AG04449 (cell line): Measurements from ENCODE around the gene RAB4A.

Experiments used
- CTCF ChIA-PET: fragments of 350-600 bp; formaldehyde crosslinking; extraction: SDS; loops from one replicate; lab custom pipeline; 2021; ENCODE audit warnings: antibody characterized with exemption; lab: Yijun Ruan, JAX
- POLR2A ChIA-PET: fragments of 400-600, 350-600 bp; formaldehyde crosslinking; extraction: SDS; loops from one replicate; lab custom pipeline; 2020; ENCODE audit warnings: antibody characterized with exemption, inconsistent platforms; lab: Yijun Ruan, JAX
- DNase-seq: peaks from one replicate; pipeline ENCODE4 v3.0.0-alpha.2; 2010; ENCODE audit warnings: low read depth, low spot score
- H3K4me3 ChIP-seq: 2 replicates; pipeline ENCODE4 v1.5.1; 2011; ENCODE audit warnings: low read depth, mild to moderate bottlenecking, control low read depth, low read length
- CTCF ChIP-seq: IDR thresholded peaks from one replicate; pipeline ENCODE4 v1.5.1; 2011; ENCODE audit warnings: mild to moderate bottlenecking, moderate library complexity, low read length, control low read depth, inconsistent platforms; ENCODE audit not compliant: insufficient read depth; ENCODE audit errors: missing control alignments

RAB4A gene, protein sequence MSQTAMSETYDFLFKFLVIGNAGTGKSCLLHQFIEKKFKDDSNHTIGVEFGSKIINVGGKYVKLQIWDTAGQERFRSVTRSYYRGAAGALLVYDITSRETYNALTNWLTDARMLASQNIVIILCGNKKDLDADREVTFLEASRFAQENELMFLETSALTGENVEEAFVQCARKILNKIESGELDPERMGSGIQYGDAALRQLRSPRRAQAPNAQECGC

DNA sequence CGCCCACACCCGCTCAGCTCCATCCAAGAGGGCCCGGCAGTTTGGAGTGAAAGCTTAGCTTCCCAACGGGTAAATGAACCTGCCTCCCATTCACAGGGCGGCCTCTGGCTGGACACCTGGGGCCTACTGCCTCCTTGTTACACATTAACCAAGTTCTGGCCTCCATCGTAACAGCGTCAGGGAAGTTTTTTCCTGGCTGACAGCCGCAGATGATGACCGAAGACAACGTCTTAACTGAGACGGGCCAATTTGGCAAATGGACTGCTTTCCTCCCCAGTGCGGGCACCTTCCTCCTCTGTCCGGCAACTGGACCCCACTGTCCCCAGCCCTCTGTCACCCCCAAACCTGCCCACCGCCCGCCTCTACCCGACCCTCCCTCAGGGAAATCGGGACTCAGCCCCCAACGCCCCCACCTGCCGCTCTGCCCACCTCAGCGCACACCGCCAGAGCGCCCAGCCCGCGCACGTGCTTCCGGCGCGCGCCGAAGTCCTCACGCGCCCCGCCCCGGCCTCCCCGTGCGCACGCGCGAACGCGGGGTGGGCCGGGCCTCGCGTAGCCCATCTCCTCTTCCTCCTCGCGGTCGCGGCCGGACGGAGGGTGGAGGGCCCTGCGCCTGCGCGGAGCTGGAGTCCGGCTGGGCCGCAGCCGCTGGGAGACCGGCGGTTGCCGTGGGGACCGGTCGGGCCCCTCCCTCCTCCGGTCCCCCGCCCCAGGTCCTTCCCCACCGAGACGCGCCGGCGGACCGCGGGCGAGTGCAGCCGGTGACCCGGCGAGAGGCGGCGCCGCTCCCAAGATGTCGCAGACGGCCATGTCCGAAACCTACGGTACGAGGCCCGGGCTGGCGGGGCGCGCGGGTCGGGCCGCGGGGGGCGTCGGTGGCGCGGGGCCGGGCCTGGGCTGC lies at the start of gene RAB4A:
Gene RAB4A (plus strand): TSS at position 565 of the 901 bp plus-strand sequence. CDS start 229 bp downstream, at position 794.
- TF ChIP-seq CTCF, result no peak
- DNase-seq, result no peak
- ChIA-PET POLR2A (no interaction called here), CTCF (interaction anchor here (1.3 to 9.8 kb wide), 2 partner anchors 14 to 194 kb away, joined by 3 to 67 read pairs; no protein-coding TSS in a partner anchor)
- peak within 1 kb of the TSS; percentile 70 for H3K4me3 ChIP-seq

GRCh38 chr1:229222081-229222480 lies 48.8 kb upstream of the RAB4A start:
- no peak overlapping the region for H3K4me3 ChIP-seq
- CTCF ChIA-PET, result interaction anchor here (0.6 to 2.2 kb wide), 3 partner anchors 8 to 558 kb away, joined by 3 to 9 read pairs (median 3); no protein-coding TSS in a partner anchor
- TF ChIP-seq CTCF, result no peak
- POLR2A ChIA-PET, result no interaction called here
- no peak for DNase-seq

- ChIA-PET CTCF (interaction anchor here (1.0 to 1.2 kb wide), 2 partner anchors 18 to 532 kb away, joined by 3 read pairs; no protein-coding TSS in a partner anchor), POLR2A (no interaction called here)
- no peak overlapping the region for H3K4me3 ChIP-seq
- DNase-seq, result no peak
- TF ChIP-seq CTCF, result no peak
Measured at GRCh38 chr1:229223498-229223897, 47.4 kb upstream of the RAB4A start.

DNA sequence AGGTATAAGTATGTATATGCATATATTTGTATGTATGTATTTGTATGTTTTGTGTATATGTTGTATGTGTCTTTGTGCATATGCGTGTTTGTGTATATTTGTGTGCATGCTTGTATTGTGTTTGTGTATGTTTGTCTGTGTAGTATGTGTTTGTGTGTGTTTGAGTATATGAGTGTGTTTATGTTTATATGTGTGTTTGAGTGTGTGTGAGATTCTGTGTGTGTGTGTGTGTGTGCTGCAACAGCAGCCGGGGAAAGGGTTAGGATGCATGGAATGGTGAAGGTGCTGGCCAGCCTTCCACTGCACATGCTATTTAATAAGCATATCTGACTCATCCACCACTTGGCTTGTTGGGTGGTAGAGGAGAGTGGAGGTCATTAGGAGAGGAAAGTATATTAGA lies 46.6 kb upstream of the RAB4A start:
- no peak overlapping the region for H3K4me3 ChIP-seq
- no peak for DNase-seq
- no peak for TF ChIP-seq CTCF
- POLR2A ChIA-PET, result no interaction called here
- CTCF ChIA-PET, result interaction anchor here (7.6 kb wide), 1 partner anchor 558 kb away, joined by 144 read pairs; no protein-coding TSS in a partner anchor

DNA sequence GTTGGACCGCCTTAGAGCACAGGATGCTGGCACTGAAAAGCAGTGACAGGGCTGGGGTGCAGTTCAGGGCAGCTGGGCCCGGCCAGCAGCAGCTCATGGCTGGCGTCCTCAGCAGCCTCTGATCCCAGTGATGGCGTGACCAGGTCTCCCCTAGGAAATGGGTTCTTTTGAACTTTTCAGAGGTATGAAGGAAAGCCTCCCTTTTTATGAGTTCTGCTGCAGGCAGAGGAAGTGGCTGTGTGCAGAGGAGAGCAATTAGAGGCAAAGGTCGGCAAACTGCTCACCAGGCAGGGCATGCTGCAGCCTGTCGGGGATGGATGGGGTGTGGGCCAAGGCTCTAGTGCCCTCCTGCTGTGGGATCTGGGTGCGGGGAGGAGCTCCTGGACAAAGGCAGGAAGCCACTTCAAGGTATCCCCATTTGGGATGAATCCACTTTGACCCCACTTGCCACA lies 45.6 kb upstream of the RAB4A start:
- no peak for DNase-seq
- POLR2A ChIA-PET, result no interaction called here
- CTCF ChIA-PET, result interaction anchor here (1.1 to 7.6 kb wide), 5 partner anchors 13 to 559 kb away, joined by 4 to 144 read pairs (median 66); partner anchors contain the start of gene RHOU
- no peak overlapping the region for H3K4me3 ChIP-seq
- TF ChIP-seq CTCF, result no peak
